Esophagus squamous epithelium (tissue), 5 donors: ENCODE results near the gene KCTD17. TPM values are rescaled to one million over a fixed set of nuclear protein-coding genes. Genes with fewer than 3 reads are reported as not detected.

Experiments used
- DNase-seq: peaks from one replicate; lab custom pipeline; 2025; lab: John Stamatoyannopoulos, UW
- H3K27ac ChIP-seq, 4 donors: fragments of 200-600 bp; sonication (generic); one replicate each; pipeline ENCODE4 v1.5.1; 2016 to 2019; ENCODE audit warnings: mild to moderate bottlenecking in 1 of 4
- H3K27me3 ChIP-seq, 4 donors: fragments of 200-600 bp; sonication (generic); 1 replicate in 3 of 4; 2 replicates in 1 of 4; pipeline versions ENCODE4 v1.5.1 to v1.6.0; 2017 to 2021; ENCODE audit warnings: antibody characterized with exemption in 1 of 4
- H3K36me3 ChIP-seq, 3 donors: fragments of 200-600 bp; sonication (generic); one replicate each; pipeline ENCODE4 v1.5.1; 2016 to 2019
- H3K4me1 ChIP-seq, 3 donors: fragments of 200-600 bp; sonication (generic); one replicate each; pipeline ENCODE4 v1.5.1; 2017 to 2019
- H3K4me3 ChIP-seq, 4 donors: fragments of 200-600 bp; sonication (generic); 1 replicate in 3 of 4; 2 replicates in 1 of 4; pipeline ENCODE4 v1.5.1; 2016 to 2019; ENCODE audit warnings: mild to moderate bottlenecking in 2 of 4, moderate library complexity in 1 of 4
- H3K9me3 ChIP-seq, 3 donors: fragments of 200-600 bp; sonication (generic); one replicate each; pipeline ENCODE4 v1.5.1; 2016 to 2019
- CTCF ChIP-seq, 6 experiments: fragments of 450-650 bp in 4 of 6; fragments of 200-600 bp in 2 of 6; sonication (generic) in 2 of 6; IDR thresholded peaks; one replicate each; pipeline ENCODE4 v1.5.1; 2016 to 2019; ENCODE audit warnings: antibody characterized with exemption in 6 of 6, mild to moderate bottlenecking in 4 of 6, moderate library complexity in 4 of 6
- POLR2A ChIP-seq, 4 donors: fragments of 450-650 bp; IDR thresholded peaks; one replicate each; pipeline ENCODE4 v1.6.1; 2017; ENCODE audit warnings: antibody characterized with exemption in 4 of 4, mild to moderate bottlenecking in 4 of 4, moderate library complexity in 3 of 4
- WGBS, 2 donors: methylation state at CpG; one replicate each; pipeline ENCODE4 v1.1.5; 2018; 5-methylcytosine and 5-hydroxymethylcytosine counted together
- intact Hi-C: fragments of 100-400 bp; cut with DNase I; formaldehyde crosslinking; loops from one replicate; pipeline ENCODE4 v1.15.0; 2022
- total RNA-seq, 4 donors: library from RNA; depleted of rRNA; stranded (reverse); fragments of >200 nt; gene quantifications; one replicate each; pipeline ENCODE4 v1.1.0, GENCODE V29; 2016
- donor health status: DM: yes; HTN: yes; CAD: no.

KCTD17 gene
- total RNA-seq, 4 donors from 2014 or later, result 1.1 to 10.7 (median 6.5) TPM

- H3K9me3 ChIP-seq, result no peaks in the 10 kb centered on the region
- intact Hi-C loops, result no loop called here
These were observed 39.6 kb downstream of the KCTD17 start for GRCh38 chr22:37090920-37091695.

DNA sequence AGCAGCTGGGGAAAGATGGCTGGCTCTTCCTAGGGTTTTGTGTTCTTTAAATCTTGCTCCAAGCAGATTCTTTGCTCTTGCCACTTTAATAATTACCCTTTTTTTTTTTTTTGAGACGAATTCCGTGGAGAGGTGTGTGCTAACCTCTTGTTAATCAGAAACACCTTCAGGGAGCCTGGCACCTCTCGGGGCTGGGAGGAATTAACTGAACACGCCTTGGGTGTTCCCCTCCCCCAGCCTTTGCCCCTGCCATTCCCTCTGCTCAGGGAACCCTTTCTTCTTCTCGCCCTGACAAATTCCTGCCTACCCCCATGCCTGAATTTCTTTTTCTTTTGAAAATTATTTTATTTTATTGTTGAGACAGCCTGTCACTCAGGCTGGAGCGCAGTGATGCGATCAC is 40.5 kb downstream of the KCTD17 start:
- H3K4me3 ChIP-seq, result no peak overlapping the region
- H3K36me3 ChIP-seq, result no peaks in the 10 kb centered on the region
- no peak overlapping the region for H3K27ac ChIP-seq
- 47 to 66% methylated on average over 7 of the region's 7 CpGs for WGBS, 2 donors
- intact Hi-C loops, result no loop called here
- DNase-seq, result no peak
- H3K9me3 ChIP-seq, result no peaks in the 10 kb centered on the region
- peaks cover 0 to 4% (median 0%) of the 10 kb centered on the region in 3 donors for H3K4me1 ChIP-seq
- peaks cover 0 to 74% (median 0%) of the 10 kb centered on the region in 4 donors for H3K27me3 ChIP-seq
- TF ChIP-seq CTCF (IDR thresholded peaks at IDR 0.05), result no peak
- TF ChIP-seq POLR2A (IDR thresholded peaks at IDR 0.05), result no peak

More at GRCh38 chr22:37090920-37091695, 39.6 kb downstream of the KCTD17 start:
- peaks cover 0 to 4% (median 0%) of the 10 kb centered on the region in 3 donors for H3K4me1 ChIP-seq
- TF ChIP-seq CTCF (IDR thresholded peaks at IDR 0.05) (no peak), POLR2A (IDR thresholded peaks at IDR 0.05) (no peak)
- peaks cover 0 to 74% (median 0%) of the 10 kb centered on the region in 4 donors for H3K27me3 ChIP-seq
- DNase-seq, result no peak
- WGBS, 2 donors, result 69 to 78% methylated on average over 8 of the region's 9 CpGs
- no peak overlapping the region for H3K27ac ChIP-seq
- no peak overlapping the region for H3K4me3 ChIP-seq
- H3K36me3 ChIP-seq, result no peaks in the 10 kb centered on the region

DNA sequence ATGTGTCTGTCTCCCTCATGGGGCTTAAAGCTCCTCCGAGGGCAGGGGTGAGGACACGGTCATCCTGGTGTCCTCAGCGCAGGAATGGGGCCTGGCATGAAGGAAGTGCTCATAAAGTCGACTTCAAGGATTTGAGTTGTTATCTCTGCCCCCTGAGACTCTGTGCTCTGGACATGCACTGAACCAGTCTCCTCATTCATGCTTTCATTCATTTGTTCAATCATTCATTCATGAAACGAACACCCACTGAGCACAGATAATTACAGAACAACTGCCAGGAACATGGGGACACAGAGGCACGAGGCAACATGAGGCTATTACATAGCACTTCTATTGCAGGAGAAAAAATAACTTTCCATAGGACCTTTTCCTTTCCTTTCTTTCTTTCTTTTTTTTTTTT is 41.5 kb downstream of the KCTD17 start:
- no peak for TF ChIP-seq CTCF (IDR thresholded peaks at IDR 0.05)
- TF ChIP-seq POLR2A (IDR thresholded peaks at IDR 0.05), result no peak
- H3K27ac ChIP-seq, result no peak overlapping the region
- intact Hi-C loops, result no loop called here
- H3K4me1 ChIP-seq, result peaks cover 0 to 3% (median 0%) of the 10 kb centered on the region in 3 donors
- H3K4me3 ChIP-seq, result no peak overlapping the region
- no peaks in the 10 kb centered on the region for H3K36me3 ChIP-seq
- no peaks in the 10 kb centered on the region for H3K9me3 ChIP-seq
- DNase-seq, result no peak
- WGBS, 2 donors, result 53% methylated on average over 2 to 5 of the region's 6 CpGs
- H3K27me3 ChIP-seq, result peaks cover 0 to 70% (median 0%) of the 10 kb centered on the region in 4 donors

DNA sequence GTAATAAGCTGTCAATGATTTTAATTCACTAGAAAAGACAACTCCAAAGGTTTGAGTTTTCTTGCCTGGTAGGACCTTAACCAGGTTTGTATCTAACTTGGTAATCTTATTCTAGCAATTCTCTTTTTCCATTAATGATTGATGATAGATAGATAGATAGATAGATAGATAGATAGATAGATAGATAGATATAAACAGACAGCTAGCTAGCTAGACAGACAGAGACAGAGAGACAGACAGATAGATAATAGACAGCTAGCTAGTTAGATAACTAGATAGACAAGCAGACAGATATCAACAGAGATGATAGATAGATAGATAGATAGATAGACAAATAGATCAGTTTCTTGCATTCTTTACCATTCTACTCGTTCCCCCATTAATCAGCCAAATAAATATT is 42.7 kb downstream of the KCTD17 start:
- intact Hi-C loops, result no loop called here
- no peaks in the 10 kb centered on the region for H3K4me1 ChIP-seq
- H3K36me3 ChIP-seq, result no peaks in the 10 kb centered on the region
- DNase-seq, result no peak
- H3K27me3 ChIP-seq, result peaks cover 0 to 69% (median 0%) of the 10 kb centered on the region in 4 donors
- no peak overlapping the region for H3K27ac ChIP-seq
- H3K4me3 ChIP-seq, result no peak overlapping the region
- H3K9me3 ChIP-seq, result no peaks in the 10 kb centered on the region
- 39 to 56% methylated on average over 1 of the region's 1 CpG for WGBS, 2 donors
- TF ChIP-seq POLR2A (IDR thresholded peaks at IDR 0.05), result no peak
- TF ChIP-seq CTCF (IDR thresholded peaks at IDR 0.05), result no peak

GRCh38 chr22:37095113-37095512 is 43.6 kb downstream of the KCTD17 start:
- no peak overlapping the region for H3K27ac ChIP-seq
- H3K36me3 ChIP-seq, result no peaks in the 10 kb centered on the region
- H3K4me1 ChIP-seq, result no peaks in the 10 kb centered on the region
- H3K27me3 ChIP-seq, result peaks cover 0 to 60% (median 0%) of the 10 kb centered on the region in 4 donors
- H3K4me3 ChIP-seq, result no peak overlapping the region
- no peaks in the 10 kb centered on the region for H3K9me3 ChIP-seq
- WGBS, 2 donors, result 59 to 70% methylated on average over 10 to 11 of the region's 11 CpGs
- DNase-seq, result no peak
- TF ChIP-seq POLR2A (IDR thresholded peaks at IDR 0.05), result no peak
- intact Hi-C loops, result no loop called here
